ENCODE measurements around the gene DNAJC15.

DNA sequence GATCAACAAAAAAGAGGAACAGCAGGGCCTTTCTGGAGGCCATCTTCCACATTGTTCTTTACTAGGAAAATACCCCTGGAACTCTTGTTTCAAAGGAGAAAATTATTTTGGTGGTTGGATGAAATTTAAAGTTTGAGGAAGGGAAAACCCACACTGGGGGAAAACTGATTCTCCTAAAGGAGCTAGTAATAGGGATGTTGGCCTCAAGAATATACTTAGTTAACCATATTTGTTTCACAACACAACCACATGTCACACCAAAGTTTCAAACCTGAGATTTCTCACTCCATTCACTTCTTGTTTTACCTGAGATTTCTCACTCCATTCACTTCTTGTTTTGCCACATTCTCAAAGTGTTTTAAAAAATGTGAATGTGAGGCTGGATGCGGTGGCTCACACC, 28.5 kb upstream of the DNAJC15 start:
- TF ChIP-seq, protein P1, sequence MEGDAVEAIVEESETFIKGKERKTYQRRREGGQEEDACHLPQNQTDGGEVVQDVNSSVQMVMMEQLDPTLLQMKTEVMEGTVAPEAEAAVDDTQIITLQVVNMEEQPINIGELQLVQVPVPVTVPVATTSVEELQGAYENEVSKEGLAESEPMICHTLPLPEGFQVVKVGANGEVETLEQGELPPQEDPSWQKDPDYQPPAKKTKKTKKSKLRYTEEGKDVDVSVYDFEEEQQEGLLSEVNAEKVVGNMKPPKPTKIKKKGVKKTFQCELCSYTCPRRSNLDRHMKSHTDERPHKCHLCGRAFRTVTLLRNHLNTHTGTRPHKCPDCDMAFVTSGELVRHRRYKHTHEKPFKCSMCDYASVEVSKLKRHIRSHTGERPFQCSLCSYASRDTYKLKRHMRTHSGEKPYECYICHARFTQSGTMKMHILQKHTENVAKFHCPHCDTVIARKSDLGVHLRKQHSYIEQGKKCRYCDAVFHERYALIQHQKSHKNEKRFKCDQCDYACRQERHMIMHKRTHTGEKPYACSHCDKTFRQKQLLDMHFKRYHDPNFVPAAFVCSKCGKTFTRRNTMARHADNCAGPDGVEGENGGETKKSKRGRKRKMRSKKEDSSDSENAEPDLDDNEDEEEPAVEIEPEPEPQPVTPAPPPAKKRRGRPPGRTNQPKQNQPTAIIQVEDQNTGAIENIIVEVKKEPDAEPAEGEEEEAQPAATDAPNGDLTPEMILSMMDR (IDR thresholded peaks at IDR 0.05), result no peak
- TF ChIP-seq POLR2A (IDR thresholded peaks at IDR 0.05) (no peak), POLR2AphosphoS5 (IDR thresholded peaks at IDR 0.05) (no peak), EP300 (IDR thresholded peaks at IDR 0.05) (no peak)
